ENCODE results near the gene ASCL2.

The ASCL2 gene

DNA sequence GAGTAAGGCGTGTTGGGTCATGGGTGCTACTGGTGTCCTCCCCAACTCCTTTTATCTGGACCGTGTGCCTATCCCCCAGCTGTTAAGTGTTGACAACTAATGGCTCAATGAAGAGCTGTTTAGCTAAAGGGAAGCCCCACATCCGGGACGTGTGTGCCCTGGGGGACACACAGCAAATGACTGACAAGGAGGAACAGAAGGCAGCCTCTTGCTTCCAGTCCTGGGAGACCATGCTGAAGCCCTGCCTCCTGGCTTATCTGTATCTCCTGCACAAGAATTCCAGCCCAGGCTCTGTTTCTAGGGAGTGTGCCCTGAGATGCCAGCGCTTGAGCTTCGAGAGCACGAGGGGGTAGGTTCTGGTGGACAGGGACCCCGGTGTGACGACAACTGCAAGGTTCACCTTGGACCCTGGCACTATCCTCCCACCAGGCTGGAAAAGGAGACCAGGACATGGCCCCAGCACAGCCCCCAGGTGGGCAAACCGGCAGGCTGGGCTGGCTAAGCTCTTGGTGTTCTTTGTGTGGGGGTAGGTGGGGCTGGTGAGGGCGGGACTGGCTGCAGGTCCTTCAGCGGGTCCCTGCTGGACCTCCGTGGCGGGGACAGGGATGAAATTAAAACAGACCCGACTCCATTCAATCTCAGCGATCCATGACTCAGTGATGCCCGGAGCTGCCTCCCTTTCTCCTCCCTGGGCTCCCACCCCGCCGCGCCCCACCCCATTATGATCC is 21.0 kb downstream of the ASCL2 start:
- H3K9me3 Mint-ChIP-seq: peaks cover 16% of the 10 kb centered on the region
- no peak overlapping the region for H3K4me3 Mint-ChIP-seq
- H3K36me3 Mint-ChIP-seq (ENCODE audit: low read depth): no peaks in the 10 kb centered on the region
- peaks cover 11% of the 10 kb centered on the region for H3K27me3 Mint-ChIP-seq (ENCODE audit: low read depth, poor library complexity)
- DNase-seq: no peak
- peaks cover 13% of the 10 kb centered on the region for H3K4me1 Mint-ChIP-seq
- TF ChIP-seq, protein P1, sequence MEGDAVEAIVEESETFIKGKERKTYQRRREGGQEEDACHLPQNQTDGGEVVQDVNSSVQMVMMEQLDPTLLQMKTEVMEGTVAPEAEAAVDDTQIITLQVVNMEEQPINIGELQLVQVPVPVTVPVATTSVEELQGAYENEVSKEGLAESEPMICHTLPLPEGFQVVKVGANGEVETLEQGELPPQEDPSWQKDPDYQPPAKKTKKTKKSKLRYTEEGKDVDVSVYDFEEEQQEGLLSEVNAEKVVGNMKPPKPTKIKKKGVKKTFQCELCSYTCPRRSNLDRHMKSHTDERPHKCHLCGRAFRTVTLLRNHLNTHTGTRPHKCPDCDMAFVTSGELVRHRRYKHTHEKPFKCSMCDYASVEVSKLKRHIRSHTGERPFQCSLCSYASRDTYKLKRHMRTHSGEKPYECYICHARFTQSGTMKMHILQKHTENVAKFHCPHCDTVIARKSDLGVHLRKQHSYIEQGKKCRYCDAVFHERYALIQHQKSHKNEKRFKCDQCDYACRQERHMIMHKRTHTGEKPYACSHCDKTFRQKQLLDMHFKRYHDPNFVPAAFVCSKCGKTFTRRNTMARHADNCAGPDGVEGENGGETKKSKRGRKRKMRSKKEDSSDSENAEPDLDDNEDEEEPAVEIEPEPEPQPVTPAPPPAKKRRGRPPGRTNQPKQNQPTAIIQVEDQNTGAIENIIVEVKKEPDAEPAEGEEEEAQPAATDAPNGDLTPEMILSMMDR (IDR thresholded peaks at IDR 0.05): no peak
- no peak overlapping the region for H3K27ac Mint-ChIP-seq

DNA sequence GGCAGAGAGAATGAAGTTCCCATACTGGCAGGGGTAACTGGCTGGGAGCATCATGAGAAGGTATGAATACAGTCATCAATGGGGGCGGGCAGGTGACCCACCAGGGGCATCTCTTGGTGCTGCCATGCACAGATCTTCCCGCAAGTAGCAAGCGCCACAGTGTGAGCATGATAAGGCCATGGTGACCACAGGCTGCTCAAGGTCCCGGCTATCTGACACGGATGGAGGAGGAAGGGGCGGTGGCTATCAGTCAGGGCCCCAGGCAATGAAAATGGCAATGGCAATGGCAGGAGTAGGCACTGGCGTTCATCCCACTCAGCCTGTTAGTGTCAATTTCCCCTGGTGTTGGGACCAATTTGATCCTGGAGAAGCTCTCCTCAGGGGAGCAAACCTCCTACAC is 21.6 kb downstream of the ASCL2 start:
- TF ChIP-seq, protein P1 (IDR thresholded peaks at IDR 0.05): no peak
- Mint-ChIP-seq H3K4me1 (peaks cover 13% of the 10 kb centered on the region), H3K4me3 (no peak overlapping the region), H3K27ac (no peak overlapping the region), H3K36me3 (ENCODE audit: low read depth) (no peaks in the 10 kb centered on the region), H3K27me3 (ENCODE audit: low read depth, poor library complexity) (peaks cover 11% of the 10 kb centered on the region), H3K9me3 (peaks cover 12% of the 10 kb centered on the region)
- DNase-seq: no peak

DNA sequence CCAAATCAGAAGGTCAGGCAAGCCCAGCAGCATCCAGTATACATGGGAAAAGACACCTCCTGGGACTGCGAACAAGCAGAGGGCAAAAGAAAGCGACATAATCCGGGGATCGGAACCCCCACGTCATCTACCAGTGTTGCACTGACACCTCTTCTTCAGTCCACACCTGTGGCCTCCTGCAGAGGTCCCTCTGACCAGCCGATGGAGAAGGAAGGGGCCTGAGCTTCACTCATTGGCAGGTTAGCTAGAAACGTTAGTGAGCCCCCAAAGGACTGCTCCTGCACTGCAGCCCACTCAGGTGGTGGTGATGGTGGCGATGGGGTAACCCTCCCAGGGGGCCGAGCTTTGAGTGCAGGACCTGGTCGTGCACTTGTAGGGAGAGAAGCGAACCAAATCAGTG is 22.1 kb downstream of the ASCL2 start:
- H3K27me3 Mint-ChIP-seq (ENCODE audit: low read depth, poor library complexity): peaks cover 11% of the 10 kb centered on the region
- H3K36me3 Mint-ChIP-seq (ENCODE audit: low read depth): no peaks in the 10 kb centered on the region
- H3K4me1 Mint-ChIP-seq: peaks cover 13% of the 10 kb centered on the region
- H3K9me3 Mint-ChIP-seq: peaks cover 6% of the 10 kb centered on the region
- no peak for DNase-seq
- no peak overlapping the region for H3K27ac Mint-ChIP-seq
- TF ChIP-seq, protein P1 (IDR thresholded peaks at IDR 0.05): no peak
- no peak overlapping the region for H3K4me3 Mint-ChIP-seq

DNA sequence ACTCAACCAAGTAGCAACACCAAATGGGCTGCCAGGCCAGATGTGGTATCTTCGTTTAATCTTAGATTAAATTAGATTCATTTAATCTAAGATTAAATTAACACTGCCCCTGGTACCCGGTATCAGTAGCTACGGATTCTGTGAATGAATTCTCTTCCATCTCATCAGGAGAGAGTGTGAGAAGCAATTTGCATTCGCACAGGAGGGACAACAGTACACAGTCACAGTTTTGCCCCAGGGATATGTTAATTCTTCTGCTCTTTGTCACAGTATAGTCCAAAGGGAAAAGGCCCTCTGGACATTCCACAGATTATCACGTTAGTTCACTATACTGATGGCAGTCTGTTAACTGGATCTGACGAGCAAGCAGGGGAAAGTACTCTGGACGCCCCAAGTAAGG is 22.9 kb downstream of the ASCL2 start:
- H3K4me3 Mint-ChIP-seq: no peak overlapping the region
- no peaks in the 10 kb centered on the region for H3K36me3 Mint-ChIP-seq (ENCODE audit: low read depth)
- peaks cover 11% of the 10 kb centered on the region for H3K9me3 Mint-ChIP-seq
- H3K4me1 Mint-ChIP-seq: peaks cover 13% of the 10 kb centered on the region
- H3K27me3 Mint-ChIP-seq (ENCODE audit: low read depth, poor library complexity): peaks cover 11% of the 10 kb centered on the region
- no peak overlapping the region for H3K27ac Mint-ChIP-seq
- DNase-seq: no peak
- TF ChIP-seq, protein P1 (IDR thresholded peaks at IDR 0.05): no peak

DNA sequence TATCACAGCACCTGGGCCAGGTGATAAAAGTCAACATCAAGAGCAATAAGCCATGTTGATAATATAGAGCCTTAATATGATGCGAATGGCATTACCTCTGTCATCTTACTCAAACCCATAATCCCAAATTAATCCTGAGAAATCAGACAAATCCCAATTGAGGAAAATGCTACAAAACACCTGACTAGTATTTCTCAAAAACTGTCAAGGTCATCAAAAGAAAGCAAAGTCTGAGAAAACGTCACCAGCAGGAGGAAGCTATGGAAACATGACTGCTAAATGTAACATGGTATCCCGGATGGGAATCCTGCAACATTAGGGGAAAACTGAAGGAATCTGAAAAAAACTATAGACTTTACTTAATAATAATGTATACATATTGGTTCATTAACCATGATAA is 29.6 kb downstream of the ASCL2 start:
- Mint-ChIP-seq H3K9me3 (peaks cover 28% of the 10 kb centered on the region), H3K27me3 (ENCODE audit: low read depth, poor library complexity) (peaks cover 4% of the 10 kb centered on the region)

More for the DNA sequence above, 29.6 kb downstream of the ASCL2 start:
- Mint-ChIP-seq H3K4me3 (no peak overlapping the region), H3K27ac (no peak overlapping the region), H3K4me1 (peaks cover 3% of the 10 kb centered on the region), H3K36me3 (ENCODE audit: low read depth) (no peaks in the 10 kb centered on the region)
- DNase-seq: no peak
- TF ChIP-seq, protein P1 (IDR thresholded peaks at IDR 0.05): no peak

Data from nephron progenitor cell (in vitro differentiated cells).